ENCODE measurements around the gene SEPTIN3. TPM values are rescaled to one million over a fixed set of nuclear protein-coding genes. Genes with fewer than 3 reads are reported as not detected.

SEPTIN3 gene
- polyA plus RNA-seq, 1 of the 3 experiments (the other 2 are of a cell fraction): 0.35 TPM

DNA sequence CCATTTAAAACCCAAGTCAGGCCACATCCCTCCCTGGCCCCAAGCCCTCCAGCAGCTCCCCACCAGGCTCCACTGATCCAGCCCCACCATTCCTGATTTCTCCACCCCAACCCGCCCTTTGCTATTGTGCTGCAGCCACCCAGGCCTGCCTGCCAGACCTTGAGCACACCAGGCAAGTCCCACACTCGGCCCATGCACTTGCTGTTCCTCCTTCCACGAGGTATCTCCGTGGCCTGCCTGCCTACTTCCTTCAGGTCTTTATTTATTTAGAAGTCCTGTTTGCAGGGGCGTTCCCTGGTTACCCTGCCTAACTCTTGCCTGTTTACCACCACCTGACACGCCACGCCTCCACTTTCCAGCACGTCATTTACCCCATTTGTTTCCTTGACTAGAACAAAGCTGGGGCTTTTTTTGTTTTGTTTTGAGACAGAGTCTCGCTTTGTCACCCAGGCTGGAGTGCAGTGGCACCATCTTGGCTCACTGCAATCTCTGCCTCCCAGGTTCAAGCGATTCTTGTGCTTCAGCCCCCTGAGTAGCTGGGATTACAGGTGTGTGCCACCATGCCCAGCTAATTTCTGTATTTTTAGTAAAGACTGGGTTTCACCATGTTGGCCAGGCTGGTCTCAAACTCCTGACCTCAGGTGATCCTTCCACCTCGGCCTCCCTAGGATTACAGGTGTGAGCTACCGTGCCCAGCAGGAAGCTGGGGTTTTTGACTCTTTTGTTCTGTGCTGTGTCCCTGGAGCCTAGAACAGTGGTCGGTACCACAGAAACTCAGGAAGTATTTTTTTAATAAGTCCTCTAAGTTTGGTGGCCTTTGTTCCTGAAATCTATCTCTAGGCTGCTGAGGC lies 29.0 kb upstream of the SEPTIN3 start:
- Histone ChIP-seq H3K36me3 (replicated peaks in 1 of 2; ENCODE audit: control insufficient read depth in 1 of 2, insufficient read depth in 2 of 2, low read length in 1 of 2) (no peaks in the 10 kb centered on the region), H3K4me1 (ENCODE audit: control insufficient read depth in 1 of 2, insufficient read depth in 2 of 2, low read depth in 1 of 2, low read length in 1 of 2) (peaks cover 0 to 5% of the 10 kb centered on the region in 2 experiments; a peak in 1 of 4 replicates), H4K20me1 (ENCODE audit: insufficient read depth) (no peaks in the 10 kb centered on the region), H3K4me2 (no peak overlapping the region), H3K27ac (ENCODE audit: low read depth in 2 of 2, low read length in 1 of 2) (peak overlapping the region in 1 of 2 experiments; percentile 45; a peak in 2 of 4 replicates), H3K79me2 (ENCODE audit: insufficient read depth) (no peaks in the 10 kb centered on the region), H2AFZ (ENCODE audit: low read depth) (no peak overlapping the region), H3K9ac (no peak overlapping the region), H3K9me3 (no peaks in the 10 kb centered on the region), H3K27me3 (ENCODE audit: insufficient read depth) (no peaks in the 10 kb centered on the region), H3K9me2 (no peaks in the 10 kb centered on the region), H3K4me3 (ENCODE audit: low read depth in 2 of 2, low read length in 1 of 2) (no peak overlapping the region), H3F3A (replicated peaks; ENCODE audit: insufficient read depth) (peaks cover 11% of the 10 kb centered on the region)
- DNase-seq: no peak
- CTCF ChIA-PET: interaction anchor here (0.7 to 3.6 kb wide), 20 partner anchors 10 to 243 kb away, joined by 3 to 46 read pairs (median 4); partner anchors contain the start of gene MEI1
- TF ChIP-seq ELF1 (IDR thresholded peaks at IDR 0.05): no peak
- TF ChIP-seq SIN3A (IDR thresholded peaks at IDR 0.05; ENCODE audit: borderline replicate concordance, low read depth, low read length): no peak
- no peak for TF ChIP-seq YY1 (IDR thresholded peaks at IDR 0.05; ENCODE audit: low read depth)
- TF ChIP-seq, protein P1, sequence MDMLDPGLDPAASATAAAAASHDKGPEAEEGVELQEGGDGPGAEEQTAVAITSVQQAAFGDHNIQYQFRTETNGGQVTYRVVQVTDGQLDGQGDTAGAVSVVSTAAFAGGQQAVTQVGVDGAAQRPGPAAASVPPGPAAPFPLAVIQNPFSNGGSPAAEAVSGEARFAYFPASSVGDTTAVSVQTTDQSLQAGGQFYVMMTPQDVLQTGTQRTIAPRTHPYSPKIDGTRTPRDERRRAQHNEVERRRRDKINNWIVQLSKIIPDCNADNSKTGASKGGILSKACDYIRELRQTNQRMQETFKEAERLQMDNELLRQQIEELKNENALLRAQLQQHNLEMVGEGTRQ (IDR thresholded peaks at IDR 0.05; ENCODE audit: borderline replicate concordance, low read depth, low read length): no peak
- TF ChIP-seq, protein P2, sequence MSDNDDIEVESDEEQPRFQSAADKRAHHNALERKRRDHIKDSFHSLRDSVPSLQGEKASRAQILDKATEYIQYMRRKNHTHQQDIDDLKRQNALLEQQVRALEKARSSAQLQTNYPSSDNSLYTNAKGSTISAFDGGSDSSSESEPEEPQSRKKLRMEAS (IDR thresholded peaks at IDR 0.05; ENCODE audit: low read depth): no peak
- TF ChIP-seq TCF12 (IDR thresholded peaks at IDR 0.05): no peak
- no peak for TF ChIP-seq RFX5 (IDR thresholded peaks at IDR 0.05; ENCODE audit: low read length)
- TF ChIP-seq, protein P3, sequence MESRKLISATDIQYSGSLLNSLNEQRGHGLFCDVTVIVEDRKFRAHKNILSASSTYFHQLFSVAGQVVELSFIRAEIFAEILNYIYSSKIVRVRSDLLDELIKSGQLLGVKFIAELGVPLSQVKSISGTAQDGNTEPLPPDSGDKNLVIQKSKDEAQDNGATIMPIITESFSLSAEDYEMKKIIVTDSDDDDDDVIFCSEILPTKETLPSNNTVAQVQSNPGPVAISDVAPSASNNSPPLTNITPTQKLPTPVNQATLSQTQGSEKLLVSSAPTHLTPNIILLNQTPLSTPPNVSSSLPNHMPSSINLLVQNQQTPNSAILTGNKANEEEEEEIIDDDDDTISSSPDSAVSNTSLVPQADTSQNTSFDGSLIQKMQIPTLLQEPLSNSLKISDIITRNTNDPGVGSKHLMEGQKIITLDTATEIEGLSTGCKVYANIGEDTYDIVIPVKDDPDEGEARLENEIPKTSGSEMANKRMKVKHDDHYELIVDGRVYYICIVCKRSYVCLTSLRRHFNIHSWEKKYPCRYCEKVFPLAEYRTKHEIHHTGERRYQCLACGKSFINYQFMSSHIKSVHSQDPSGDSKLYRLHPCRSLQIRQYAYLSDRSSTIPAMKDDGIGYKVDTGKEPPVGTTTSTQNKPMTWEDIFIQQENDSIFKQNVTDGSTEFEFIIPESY (IDR thresholded peaks at IDR 0.05; ENCODE audit: borderline replicate concordance, low read depth): no peak
- no peak for TF ChIP-seq TAF1 (IDR thresholded peaks at IDR 0.05; ENCODE audit: borderline replicate concordance, low read depth, low read length)
- TF ChIP-seq, protein P4, sequence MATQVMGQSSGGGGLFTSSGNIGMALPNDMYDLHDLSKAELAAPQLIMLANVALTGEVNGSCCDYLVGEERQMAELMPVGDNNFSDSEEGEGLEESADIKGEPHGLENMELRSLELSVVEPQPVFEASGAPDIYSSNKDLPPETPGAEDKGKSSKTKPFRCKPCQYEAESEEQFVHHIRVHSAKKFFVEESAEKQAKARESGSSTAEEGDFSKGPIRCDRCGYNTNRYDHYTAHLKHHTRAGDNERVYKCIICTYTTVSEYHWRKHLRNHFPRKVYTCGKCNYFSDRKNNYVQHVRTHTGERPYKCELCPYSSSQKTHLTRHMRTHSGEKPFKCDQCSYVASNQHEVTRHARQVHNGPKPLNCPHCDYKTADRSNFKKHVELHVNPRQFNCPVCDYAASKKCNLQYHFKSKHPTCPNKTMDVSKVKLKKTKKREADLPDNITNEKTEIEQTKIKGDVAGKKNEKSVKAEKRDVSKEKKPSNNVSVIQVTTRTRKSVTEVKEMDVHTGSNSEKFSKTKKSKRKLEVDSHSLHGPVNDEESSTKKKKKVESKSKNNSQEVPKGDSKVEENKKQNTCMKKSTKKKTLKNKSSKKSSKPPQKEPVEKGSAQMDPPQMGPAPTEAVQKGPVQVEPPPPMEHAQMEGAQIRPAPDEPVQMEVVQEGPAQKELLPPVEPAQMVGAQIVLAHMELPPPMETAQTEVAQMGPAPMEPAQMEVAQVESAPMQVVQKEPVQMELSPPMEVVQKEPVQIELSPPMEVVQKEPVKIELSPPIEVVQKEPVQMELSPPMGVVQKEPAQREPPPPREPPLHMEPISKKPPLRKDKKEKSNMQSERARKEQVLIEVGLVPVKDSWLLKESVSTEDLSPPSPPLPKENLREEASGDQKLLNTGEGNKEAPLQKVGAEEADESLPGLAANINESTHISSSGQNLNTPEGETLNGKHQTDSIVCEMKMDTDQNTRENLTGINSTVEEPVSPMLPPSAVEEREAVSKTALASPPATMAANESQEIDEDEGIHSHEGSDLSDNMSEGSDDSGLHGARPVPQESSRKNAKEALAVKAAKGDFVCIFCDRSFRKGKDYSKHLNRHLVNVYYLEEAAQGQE (IDR thresholded peaks at IDR 0.05; ENCODE audit: low read depth, low read length): no peak
- TF ChIP-seq EZH2phosphoT487 (IDR thresholded peaks at IDR 0.05; ENCODE audit: borderline replicate concordance, low read depth): no peak
- no peak for TF ChIP-seq FOSL2 (IDR thresholded peaks at IDR 0.05; ENCODE audit: borderline replicate concordance, low read depth)
- TF ChIP-seq GABPA (IDR thresholded peaks at IDR 0.05; ENCODE audit: low read depth): no peak
- TF ChIP-seq FOXJ3 (CRISPR knock-in tag; IDR thresholded peaks at IDR 0.05): no peak
- TF ChIP-seq JUND (IDR thresholded peaks at IDR 0.05): no peak
- TF ChIP-seq MEF2A (IDR thresholded peaks at IDR 0.05; ENCODE audit: borderline replicate concordance, low read depth): no peak
- TF ChIP-seq, protein P5, sequence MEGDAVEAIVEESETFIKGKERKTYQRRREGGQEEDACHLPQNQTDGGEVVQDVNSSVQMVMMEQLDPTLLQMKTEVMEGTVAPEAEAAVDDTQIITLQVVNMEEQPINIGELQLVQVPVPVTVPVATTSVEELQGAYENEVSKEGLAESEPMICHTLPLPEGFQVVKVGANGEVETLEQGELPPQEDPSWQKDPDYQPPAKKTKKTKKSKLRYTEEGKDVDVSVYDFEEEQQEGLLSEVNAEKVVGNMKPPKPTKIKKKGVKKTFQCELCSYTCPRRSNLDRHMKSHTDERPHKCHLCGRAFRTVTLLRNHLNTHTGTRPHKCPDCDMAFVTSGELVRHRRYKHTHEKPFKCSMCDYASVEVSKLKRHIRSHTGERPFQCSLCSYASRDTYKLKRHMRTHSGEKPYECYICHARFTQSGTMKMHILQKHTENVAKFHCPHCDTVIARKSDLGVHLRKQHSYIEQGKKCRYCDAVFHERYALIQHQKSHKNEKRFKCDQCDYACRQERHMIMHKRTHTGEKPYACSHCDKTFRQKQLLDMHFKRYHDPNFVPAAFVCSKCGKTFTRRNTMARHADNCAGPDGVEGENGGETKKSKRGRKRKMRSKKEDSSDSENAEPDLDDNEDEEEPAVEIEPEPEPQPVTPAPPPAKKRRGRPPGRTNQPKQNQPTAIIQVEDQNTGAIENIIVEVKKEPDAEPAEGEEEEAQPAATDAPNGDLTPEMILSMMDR (IDR thresholded peaks at IDR 0.05): no peak
- TF ChIP-seq NRF1 (IDR thresholded peaks at IDR 0.05; ENCODE audit: low read depth, low read length): no peak
- TF ChIP-seq, protein P6, sequence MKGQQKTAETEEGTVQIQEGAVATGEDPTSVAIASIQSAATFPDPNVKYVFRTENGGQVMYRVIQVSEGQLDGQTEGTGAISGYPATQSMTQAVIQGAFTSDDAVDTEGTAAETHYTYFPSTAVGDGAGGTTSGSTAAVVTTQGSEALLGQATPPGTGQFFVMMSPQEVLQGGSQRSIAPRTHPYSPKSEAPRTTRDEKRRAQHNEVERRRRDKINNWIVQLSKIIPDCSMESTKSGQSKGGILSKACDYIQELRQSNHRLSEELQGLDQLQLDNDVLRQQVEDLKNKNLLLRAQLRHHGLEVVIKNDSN (IDR thresholded peaks at IDR 0.05; ENCODE audit: borderline replicate concordance, low read depth): no peak
- no peak for TF ChIP-seq RCOR1 (IDR thresholded peaks at IDR 0.05; ENCODE audit: low read length)
- 90% methylated on average over 12 of the region's 13 CpGs for WGBS (ENCODE audit: low lambda C conversion rate)
- POLR2A ChIA-PET: interaction anchor here (1.4 kb wide), 1 partner anchor 243 kb away, joined by 6 read pairs; no protein-coding TSS in a partner anchor

All from SK-N-SH (cell line).